ENCODE data around the gene B4GALT1.

The B4GALT1 gene

GRCh38 chr9:33190021-33190705, 23.0 kb upstream of the B4GALT1 start:
- H3K9me3 Mint-ChIP-seq = no peaks in the 10 kb centered on the region
- peaks cover 0 to 2% of the 10 kb centered on the region in 2 donors for H3K4me1 Mint-ChIP-seq (ENCODE audit: low read depth in 2 of 2)
- ATAC-seq (replicated peaks) (no peak), DNase-seq (no peak)
- no peaks in the 10 kb centered on the region for H3K36me3 Mint-ChIP-seq (ENCODE audit: insufficient read depth)
- peaks cover 5 to 23% of the 10 kb centered on the region in 2 donors for H3K27me3 Mint-ChIP-seq
- H3K4me3 Mint-ChIP-seq = no peak overlapping the region
- no peak overlapping the region for H3K27ac Mint-ChIP-seq

GRCh38 chr9:33189331-33189791, 22.2 kb upstream of the B4GALT1 start:
- Mint-ChIP-seq H3K4me3 (no peak overlapping the region), H3K27me3 (peaks cover 5 to 26% of the 10 kb centered on the region in 2 donors), H3K4me1 (ENCODE audit: low read depth in 2 of 2) (peaks cover 0 to 2% of the 10 kb centered on the region in 2 donors), H3K27ac (no peak overlapping the region), H3K36me3 (ENCODE audit: insufficient read depth) (no peaks in the 10 kb centered on the region), H3K9me3 (no peaks in the 10 kb centered on the region)
- ATAC-seq (replicated peaks) (no peak), DNase-seq (no peak)

- Mint-ChIP-seq H3K9me3 (no peaks in the 10 kb centered on the region), H3K4me3 (no peak overlapping the region)
- no peak for ATAC-seq (replicated peaks)
Observed at GRCh38 chr9:33188711-33189110, 21.6 kb upstream of the B4GALT1 start.

GRCh38 chr9:33187519-33188218, 20.5 kb upstream of the B4GALT1 start:
- peaks cover 0 to 2% of the 10 kb centered on the region in 2 donors for H3K4me1 Mint-ChIP-seq (ENCODE audit: low read depth in 2 of 2)
- H3K27ac Mint-ChIP-seq = no peak overlapping the region
- no peak overlapping the region for H3K4me3 Mint-ChIP-seq
- ATAC-seq (replicated peaks) = no peak
- no peak for DNase-seq
- no peaks in the 10 kb centered on the region for H3K36me3 Mint-ChIP-seq (ENCODE audit: insufficient read depth)
- H3K27me3 Mint-ChIP-seq = peaks cover 5 to 31% of the 10 kb centered on the region in 2 donors
- no peaks in the 10 kb centered on the region for H3K9me3 Mint-ChIP-seq

More at GRCh38 chr9:33188711-33189110, 21.6 kb upstream of the B4GALT1 start:
- Mint-ChIP-seq H3K36me3 (ENCODE audit: insufficient read depth) (no peaks in the 10 kb centered on the region), H3K27me3 (peaks cover 5 to 29% of the 10 kb centered on the region in 2 donors), H3K27ac (no peak overlapping the region), H3K4me1 (ENCODE audit: low read depth in 2 of 2) (peaks cover 0 to 2% of the 10 kb centered on the region in 2 donors)
- DNase-seq = no peak

- peaks cover 0 to 2% of the 10 kb centered on the region in 2 donors for H3K4me1 Mint-ChIP-seq (ENCODE audit: low read depth in 2 of 2)
- no peaks in the 10 kb centered on the region for H3K36me3 Mint-ChIP-seq (ENCODE audit: insufficient read depth)
- no peak for DNase-seq
- no peaks in the 10 kb centered on the region for H3K9me3 Mint-ChIP-seq
- H3K27me3 Mint-ChIP-seq = peaks cover 16 to 42% of the 10 kb centered on the region in 2 donors
- ATAC-seq (replicated peaks) = no peak
- H3K27ac Mint-ChIP-seq = no peak overlapping the region
- H3K4me3 Mint-ChIP-seq = no peak overlapping the region
Observed at GRCh38 chr9:33186457-33187168, 19.5 kb upstream of the B4GALT1 start.

- DNase-seq = no peak
- no peaks in the 10 kb centered on the region for H3K36me3 Mint-ChIP-seq (ENCODE audit: insufficient read depth)
- no peak overlapping the region for H3K27ac Mint-ChIP-seq
- H3K4me1 Mint-ChIP-seq (ENCODE audit: low read depth in 2 of 2) = peaks cover 0 to 2% of the 10 kb centered on the region in 2 donors
- no peaks in the 10 kb centered on the region for H3K9me3 Mint-ChIP-seq
- ATAC-seq (replicated peaks) = no peak
- H3K27me3 Mint-ChIP-seq = peaks cover 18 to 45% of the 10 kb centered on the region in 2 donors
- H3K4me3 Mint-ChIP-seq = no peak overlapping the region
Observed at GRCh38 chr9:33185858-33186257, 18.7 kb upstream of the B4GALT1 start.

GRCh38 chr9:33185406-33185805, 18.3 kb upstream of the B4GALT1 start:
- no peaks in the 10 kb centered on the region for H3K9me3 Mint-ChIP-seq

GRCh38 chr9:33184963-33185362, 17.8 kb upstream of the B4GALT1 start:
- Mint-ChIP-seq H3K36me3 (ENCODE audit: insufficient read depth) (no peaks in the 10 kb centered on the region), H3K4me3 (no peak overlapping the region), H3K9me3 (no peaks in the 10 kb centered on the region), H3K27me3 (peaks cover 18 to 51% of the 10 kb centered on the region in 2 donors), H3K27ac (peak overlapping the region in 1 of 2 donors; percentile 40), H3K4me1 (ENCODE audit: low read depth in 2 of 2) (peaks cover 0 to 2% of the 10 kb centered on the region in 2 donors)
- DNase-seq (no peak), ATAC-seq (replicated peaks) (no peak)

More at GRCh38 chr9:33185406-33185805, 18.3 kb upstream of the B4GALT1 start:
- no peak for DNase-seq
- no peak for ATAC-seq (replicated peaks)
- H3K27ac Mint-ChIP-seq = no peak overlapping the region
- H3K36me3 Mint-ChIP-seq (ENCODE audit: insufficient read depth) = no peaks in the 10 kb centered on the region
- peaks cover 0 to 2% of the 10 kb centered on the region in 2 donors for H3K4me1 Mint-ChIP-seq (ENCODE audit: low read depth in 2 of 2)
- H3K27me3 Mint-ChIP-seq = peaks cover 18 to 47% of the 10 kb centered on the region in 2 donors
- no peak overlapping the region for H3K4me3 Mint-ChIP-seq

GRCh38 chr9:33182519-33182918, 15.4 kb upstream of the B4GALT1 start:
- Mint-ChIP-seq H3K27me3 (peaks cover 14 to 32% of the 10 kb centered on the region in 2 donors), H3K9me3 (no peaks in the 10 kb centered on the region), H3K27ac (no peak overlapping the region), H3K36me3 (ENCODE audit: insufficient read depth) (no peaks in the 10 kb centered on the region), H3K4me3 (no peak overlapping the region), H3K4me1 (ENCODE audit: low read depth in 2 of 2) (peaks cover 0 to 2% of the 10 kb centered on the region in 2 donors)
- DNase-seq = no peak
- ATAC-seq (replicated peaks) = no peak

GRCh38 chr9:33180526-33181184, 13.5 kb upstream of the B4GALT1 start:
- ATAC-seq (replicated peaks) = no peak
- H3K27ac Mint-ChIP-seq = no peak overlapping the region
- DNase-seq = no peak
- H3K4me1 Mint-ChIP-seq (ENCODE audit: low read depth in 2 of 2) = peaks cover 0 to 2% of the 10 kb centered on the region in 2 donors
- no peaks in the 10 kb centered on the region for H3K36me3 Mint-ChIP-seq (ENCODE audit: insufficient read depth)
- no peak overlapping the region for H3K4me3 Mint-ChIP-seq
- no peaks in the 10 kb centered on the region for H3K9me3 Mint-ChIP-seq
- H3K27me3 Mint-ChIP-seq = peaks cover 13 to 28% of the 10 kb centered on the region in 2 donors

- H3K27ac Mint-ChIP-seq = no peak overlapping the region
- H3K36me3 Mint-ChIP-seq (ENCODE audit: insufficient read depth) = no peaks in the 10 kb centered on the region
- H3K4me3 Mint-ChIP-seq = no peak overlapping the region
- H3K27me3 Mint-ChIP-seq = peaks cover 13 to 22% of the 10 kb centered on the region in 2 donors
- no peaks in the 10 kb centered on the region for H3K9me3 Mint-ChIP-seq
- ATAC-seq (replicated peaks) = peak; percentile 79
- peaks cover 0 to 2% of the 10 kb centered on the region in 2 donors for H3K4me1 Mint-ChIP-seq (ENCODE audit: low read depth in 2 of 2)
- DNase-seq = no peak
Observed at GRCh38 chr9:33178972-33179697, 12.0 kb upstream of the B4GALT1 start.

- Mint-ChIP-seq H3K9me3 (no peaks in the 10 kb centered on the region), H3K4me3 (no peak overlapping the region), H3K4me1 (ENCODE audit: low read depth in 2 of 2) (peaks cover 0 to 2% of the 10 kb centered on the region in 2 donors), H3K36me3 (ENCODE audit: insufficient read depth) (no peaks in the 10 kb centered on the region), H3K27ac (no peak overlapping the region), H3K27me3 (peaks cover 12 to 19% of the 10 kb centered on the region in 2 donors)
- no peak for ATAC-seq (replicated peaks)
- no peak for DNase-seq
Observed at GRCh38 chr9:33177639-33178038, 10.5 kb upstream of the B4GALT1 start.
